ENCODE results near the gene NRTN. TPM values are rescaled to one million over a fixed set of nuclear protein-coding genes. Genes with fewer than 3 reads are reported as not detected.

The NRTN gene
- total RNA-seq, result 0.28 TPM in 1 of 2 replicates, not detected in the other

GRCh38 chr19:5804516-5805461 is at the start of gene NRTN:
Gene NRTN (plus strand): TSS chr19:5805067. CDS start chr19:5824166, 19,099 bp downstream.

GRCh38 chr19:5784581-5785147 is 20.2 kb upstream of the NRTN start, which contains the start of gene PRR22:
Gene PRR22 (minus strand): TSS chr19:5784746. CDS start chr19:5784660, 86 bp downstream.

GRCh38 chr19:5790559-5791520 is 14.0 kb upstream of the NRTN start, which contains the start of gene DUS3L:
Gene DUS3L (minus strand): TSS chr19:5791163. CDS start chr19:5791141, 22 bp downstream.

GRCh38 chr19:5839065-5840017 is 34.5 kb downstream of the NRTN start, which contains the start of gene FUT6:
Gene FUT6 (minus strand): TSS chr19:5839702. CDS start chr19:5832567, 7,135 bp downstream.

GRCh38 chr19:5851302-5851701 is 46.4 kb downstream of the NRTN start, which contains the start of gene FUT3:
Gene FUT3 (minus strand): TSS chr19:5851449.

Other genes starting within 250 kb of the NRTN start
- gene TINCR, start 237.1 kb upstream of the NRTN start, total RNA-seq, result 0.28 TPM in 1 of 2 replicates, not detected in the other
- 37.8 and 41.4 TPM in 2 replicates for gene SAFB2, start 182.3 kb upstream of the NRTN start, total RNA-seq
- 36.9 and 71.9 TPM in 2 replicates for gene SAFB, start 182.0 kb upstream of the NRTN start, total RNA-seq
- gene MICOS13, start 124.6 kb upstream of the NRTN start, total RNA-seq, result 25.1 and 32.2 TPM in 2 replicates
- 5.4 and 20.0 TPM in 2 replicates for gene HSD11B1L, start 124.0 kb upstream of the NRTN start, total RNA-seq
- gene RPL36, start 114.8 kb upstream of the NRTN start, total RNA-seq, result 522 and 545 TPM in 2 replicates
- gene LONP1, start 84.9 kb upstream of the NRTN start, total RNA-seq, result 135 and 146 TPM in 2 replicates
- gene CATSPERD, start 84.4 kb upstream of the NRTN start, total RNA-seq, result not detected in 2 replicates
- under 0.01 and 0.19 TPM in 2 replicates for gene PRR22, start 20.3 kb upstream of the NRTN start, total RNA-seq
- 21.4 and 44.1 TPM in 2 replicates for gene DUS3L, start 13.9 kb upstream of the NRTN start, total RNA-seq
- gene FUT6, start 34.6 kb downstream of the NRTN start, total RNA-seq, result not detected in 2 replicates
- under 0.01 TPM in 1 of 2 replicates, not detected in the other for gene FUT3, start 46.4 kb downstream of the NRTN start, total RNA-seq
- gene FUT5, start 65.5 kb downstream of the NRTN start, total RNA-seq, result not detected in 2 replicates
- 348 and 403 TPM in 2 replicates for gene NDUFA11, start 98.7 kb downstream of the NRTN start, total RNA-seq
- gene VMAC, start 99.8 kb downstream of the NRTN start, total RNA-seq, result 2.5 and 5.4 TPM in 2 replicates
- gene CAPS, start 109.2 kb downstream of the NRTN start, total RNA-seq, result 2.1 and 3.7 TPM in 2 replicates
- 30.4 and 36.2 TPM in 2 replicates for gene RANBP3, start 173.1 kb downstream of the NRTN start, total RNA-seq